HepG2 (cell line): ENCODE results near the gene ANKRD35. TPM values are rescaled to one million over a fixed set of nuclear protein-coding genes. Genes with fewer than 3 reads are reported as not detected.

Experiments
- CENPX ChIP-seq: sonication (generic); formaldehyde crosslinking; IDR thresholded peaks from 2 replicates; pipeline ENCODE4 v1.9.0; 2021; ENCODE audit warnings: mild to moderate bottlenecking, missing genetic modification reagents, moderate library complexity
- CHD2 ChIP-seq: IDR thresholded peaks from 2 replicates; pipeline ENCODE4 v1.6.1; 2011; ENCODE audit warnings: low read depth, low read length, improper control_type of control experiment
- GATA4 ChIP-seq: sonication (generic); IDR thresholded peaks from 2 replicates; pipeline ENCODE4 v1.6.1; 2016; ENCODE audit warnings: antibody characterized with exemption, low read depth, borderline replicate concordance
- KIAA2018 ChIP-seq: sonication (generic); formaldehyde crosslinking; IDR thresholded peaks from 2 replicates; pipeline ENCODE4 v1.5.0; 2020; ENCODE audit warnings: mild to moderate bottlenecking, missing genetic modification reagents, borderline replicate concordance
- MIXL1 ChIP-seq: IDR thresholded peaks from 2 replicates; pipeline ENCODE4 v1.6.1; 2016
- MYNN ChIP-seq: sonication (generic); formaldehyde crosslinking; IDR thresholded peaks from 2 replicates; pipeline ENCODE4 v1.4.0; 2020; ENCODE audit warnings: mild to moderate bottlenecking, low read depth, missing genetic modification reagents
- PBX3 ChIP-seq: sonication (generic); formaldehyde crosslinking; IDR thresholded peaks from 2 replicates; pipeline ENCODE4 v1.8.1; 2023; ENCODE audit warnings: missing genetic modification reagents, inconsistent platforms, borderline replicate concordance
- TEF ChIP-seq: sonication (generic); formaldehyde crosslinking; IDR thresholded peaks from 2 replicates; pipeline ENCODE4 v1.5.0; 2020; ENCODE audit warnings: missing genetic modification reagents
- UBTF ChIP-seq: sonication (generic); formaldehyde crosslinking; IDR thresholded peaks from 2 replicates; pipeline ENCODE4 v1.4.0; 2020; ENCODE audit warnings: mild to moderate bottlenecking, missing genetic modification reagents
- YEATS2 ChIP-seq: sonication (generic); formaldehyde crosslinking; IDR thresholded peaks from 2 replicates; pipeline ENCODE4 v1.4.0; 2020; ENCODE audit warnings: missing genetic modification reagents, borderline replicate concordance
- ZBTB42 ChIP-seq: sonication (generic); formaldehyde crosslinking; IDR thresholded peaks from 2 replicates; pipeline ENCODE4 v1.5.0; 2020; ENCODE audit warnings: mild to moderate bottlenecking, missing genetic modification reagents
- ZFP37 ChIP-seq: sonication (generic); formaldehyde crosslinking; IDR thresholded peaks from 2 replicates; pipeline ENCODE4 v1.4.0; 2020; ENCODE audit warnings: missing genetic modification reagents, borderline replicate concordance
- ZNF441 ChIP-seq: sonication (generic); formaldehyde crosslinking; IDR thresholded peaks from 2 replicates; pipeline ENCODE4 v1.7.0; 2021; ENCODE audit warnings: missing genetic modification reagents, borderline replicate concordance
- ZNF549 ChIP-seq: sonication (generic); formaldehyde crosslinking; IDR thresholded peaks from 2 replicates; pipeline ENCODE4 v1.5.0; 2020; ENCODE audit warnings: missing genetic modification reagents
- ZNF740 ChIP-seq: sonication (generic); formaldehyde crosslinking; IDR thresholded peaks from 2 replicates; pipeline ENCODE4 v1.4.0; 2020; ENCODE audit warnings: missing genetic modification reagents
- ZNF766 ChIP-seq: sonication (generic); formaldehyde crosslinking; IDR thresholded peaks from 2 replicates; pipeline ENCODE4 v1.5.0; 2020; ENCODE audit warnings: missing genetic modification reagents, borderline replicate concordance
- polyA plus RNA-seq, 8 experiments: library from polyadenylated mRNA; depleted of rRNA in 3 of 8; stranded (reverse) in 7 of 8; unstranded in 1 of 8; fragments of >200 nt; fragmentation: Illumina TruSeq in 4 of 8; extraction: Trizol in 4 of 8; gene quantifications; 2 replicates each; pipeline versions ENCODE4 v1.2.1 to v1.2.3, GENCODE V29; 2011 to 2016; ENCODE audit warnings: low read depth in 4 of 8, missing spikeins in 1 of 8, mixed read lengths in 1 of 8; ENCODE audit not compliant: insufficient read depth in 1 of 8
- total RNA-seq, 5 experiments: library from RNA; depleted of rRNA; stranded (reverse); fragments of >200 nt; fragmentation: Illumina TruSeq; extraction: Trizol; gene quantifications; 2 replicates each; pipeline ENCODE4 v1.2.3, GENCODE V29; 2016; ENCODE audit warnings: low read depth in 1 of 5

Gene ANKRD35
- total and polyA plus RNA-seq, 2 of the 13 experiments (the other 11 are each of a cell fraction or from before 2014, with no cell fraction given) = 0.02 TPM; not detected in 1

GRCh38 chr1:145927063-145927886 lies 41.6 kb upstream of the ANKRD35 start, which contains the start of gene RBM8A (continued):
- TF ChIP-seq CHD2 (peak; percentile 70), KIAA2018 (CRISPR knock-in tag) (no peak), ZNF740 (CRISPR knock-in tag) (no peak), PBX3 (no peak), GATA4 (peak; percentile 67; the same call in 1 of the 2 replicates), ZFP37 (CRISPR knock-in tag) (no peak), ZNF549 (CRISPR knock-in tag) (no peak), UBTF (peak; percentile 45), MIXL1 (peak; percentile 62; the same call in 1 of the 2 replicates), ZNF441 (peak; percentile 73; the same call in 1 of the 2 replicates), ZBTB42 (CRISPR knock-in tag) (0 out of 2 replicates have a peak, but pooled peaks have one; percentile 15), ZNF766 (no peak), CENPX (no peak), MYNN (CRISPR knock-in tag) (no peak), YEATS2 (CRISPR knock-in tag) (peak; percentile 90), TEF (CRISPR knock-in tag) (no peak)
